ENCODE data around the gene GLI3. TPM values are rescaled to one million over a fixed set of nuclear protein-coding genes. Genes with fewer than 3 reads are reported as not detected.

Gene GLI3
- total and polyA plus RNA-seq, 10 of the 15 experiments (the other 5 are each of a cell fraction or from before 2014, with no cell fraction given) = 0.01 TPM; not detected in 8

- TF ChIP-seq CUX1 (IDR thresholded peaks at IDR 0.05; ENCODE audit: insufficient replicate concordance, low read depth, low read length) (no peak), ZNF687 (IDR thresholded peaks at IDR 0.05) (no peak), CTCF (IDR thresholded peaks at IDR 0.05 in 2 of 3, conservative IDR thresholded peaks at IDR 0.05 in 1 of 3; ENCODE audit: control insufficient read depth in 2 of 3, extremely low read depth in 1 of 3, insufficient read depth in 1 of 3, low read depth in 3 of 3, low read length in 3 of 3) (no peak), NRF1 (conservative IDR thresholded peaks at IDR 0.05; ENCODE audit: low read depth, low read length) (no peak), BMI1 (IDR thresholded peaks at IDR 0.05; ENCODE audit: borderline replicate concordance) (no peak), CREM (IDR thresholded peaks at IDR 0.05; ENCODE audit: low read depth) (no peak)
- TF ChIP-seq, protein P1, sequence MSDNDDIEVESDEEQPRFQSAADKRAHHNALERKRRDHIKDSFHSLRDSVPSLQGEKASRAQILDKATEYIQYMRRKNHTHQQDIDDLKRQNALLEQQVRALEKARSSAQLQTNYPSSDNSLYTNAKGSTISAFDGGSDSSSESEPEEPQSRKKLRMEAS (IDR thresholded peaks at IDR 0.05; ENCODE audit: low read depth, low read length) = no peak
Measured at GRCh38 chr7:41955893-41956675, 280.9 kb downstream of the GLI3 start (continued).

Data from GM12878 (cell line).